ENCODE measurements around the gene ZNF200. TPM values are rescaled to one million over a fixed set of nuclear protein-coding genes. Genes with fewer than 3 reads are reported as not detected.

The ZNF200 gene
- total and polyA plus RNA-seq, 7 experiments from 2014 or later: 4.8 to 33.3 (median 16.6) TPM

DNA sequence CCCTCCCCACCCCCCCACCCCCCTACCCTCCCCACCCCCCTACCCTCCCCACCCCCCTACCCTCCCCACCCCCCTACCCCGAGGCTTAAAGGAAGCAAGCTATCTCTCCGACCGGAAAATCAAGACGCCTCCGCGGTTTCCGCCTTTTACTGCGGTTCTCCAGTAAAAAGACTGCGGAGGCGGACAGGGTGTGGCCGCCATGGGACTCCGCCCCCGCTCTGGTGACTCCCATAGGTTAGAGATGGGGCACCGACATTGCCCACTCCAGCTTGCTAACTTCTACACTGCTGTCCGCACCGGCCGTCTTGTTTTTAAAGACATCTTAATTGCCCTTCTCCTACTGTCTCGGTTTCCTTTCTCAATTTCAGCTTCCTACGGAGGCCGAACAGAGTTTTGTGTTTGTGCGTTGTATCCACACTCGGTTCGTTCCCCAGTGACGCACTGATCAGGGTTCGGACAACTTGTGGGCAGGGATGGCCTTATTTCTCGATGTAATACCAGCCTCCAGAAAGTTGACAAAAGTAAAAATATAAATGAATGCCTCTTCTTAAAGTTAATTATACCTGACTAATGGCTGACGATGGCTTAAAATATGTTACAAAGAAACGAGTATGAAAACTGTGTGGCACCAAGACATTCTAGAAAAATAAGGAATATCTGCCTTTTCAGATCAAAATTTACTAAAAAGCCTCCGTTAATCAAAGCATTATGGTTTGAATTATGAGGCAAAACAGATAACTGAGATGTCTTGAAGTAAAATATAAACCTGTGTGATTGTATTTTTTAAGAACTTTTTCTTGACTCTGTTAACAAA is 1.1 kb upstream of the ZNF200 start:
- H3K27me3 ChIP-seq (ENCODE audit: control insufficient read depth in 2 of 2, insufficient read depth in 2 of 2, low read length in 2 of 2): no peaks in the 10 kb centered on the region
- ATAC-seq: no peak
- intact Hi-C loops (cut with micrococcal nuclease): loop anchor here (1.0 to 5.0 kb wide), 8 partner anchors 21 to 264 kb away; partner anchors contain the start of genes TIGD7 (in 2 of the 2), ZNF263 (in 2 of the 2), ZNF75A (in 2 of the 2) and OR1F1 (in 1 of the 2)
- H3K27ac ChIP-seq (ENCODE audit: low read depth, low read length): no peak overlapping the region
- peak in 7 of 9 donors; percentile 6 to 75 (median 47) for DNase-seq
- Mint-ChIP-seq H3K4me1 (peaks cover 20 to 41% (median 36%) of the 10 kb centered on the region in 7 donors), H3K27me3 (peaks cover 0 to 7% (median 0%) of the 10 kb centered on the region in 5 donors), H3K4me3 (peak overlapping the region; percentile 66 to 83 (median 78)), H3K9me3 (peaks cover 0 to 20% (median 6%) of the 10 kb centered on the region in 11 donors), H3K27ac (peak overlapping the region; percentile 67 to 94 (median 88)), H3K36me3 (peaks cover 14 to 30% (median 25%) of the 10 kb centered on the region in 5 donors)
- H3K4me1 ChIP-seq (ENCODE audit: control insufficient read depth in 2 of 2, insufficient read depth in 2 of 2, low read length in 2 of 2): peaks cover 18 to 23% of the 10 kb centered on the region in 2 donors
- ChIA-PET POLR2A (interaction anchor here (1.0 to 2.2 kb wide), 14 partner anchors 17 to 101 kb away, joined by 3 to 13 read pairs (median 4); partner anchors contain the start of genes ZNF213 and ZNF263), CTCF (no interaction called here)
- no peaks in the 10 kb centered on the region for H3K9me3 ChIP-seq (ENCODE audit: control insufficient read depth in 2 of 3, low read length in 3 of 3)
- H3K36me3 ChIP-seq (ENCODE audit: control insufficient read depth in 2 of 3, insufficient read depth in 3 of 3, low read length in 3 of 3): peaks cover 6 to 33% (median 12%) of the 10 kb centered on the region in 3 experiments
- H3K4me3 ChIP-seq (ENCODE audit: low read length): no peak overlapping the region

DNA sequence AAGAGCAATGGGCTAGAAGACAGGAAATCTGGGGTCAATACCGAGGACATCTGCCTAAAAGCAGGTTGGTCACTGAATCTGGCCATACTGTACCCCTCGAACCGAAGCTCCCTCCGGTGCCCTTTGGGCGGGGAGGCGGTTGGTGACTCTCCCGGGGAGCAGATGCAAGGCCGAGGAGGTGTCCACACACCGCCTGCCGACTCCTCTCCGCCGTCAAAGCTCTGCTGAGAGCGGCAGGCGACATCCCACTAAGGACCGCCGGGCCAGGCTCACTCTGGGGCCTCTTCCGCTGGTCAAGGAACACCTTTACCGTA is 458 bp downstream of the ZNF200 start:
- ChIA-PET CTCF (interaction anchor here (1.4 kb wide), 1 partner anchor 9 kb away, joined by 3 read pairs; no protein-coding TSS in a partner anchor), POLR2A (interaction anchor here (0.7 to 4.1 kb wide), 16 partner anchors 9 to 232 kb away, joined by 3 to 35 read pairs (median 4); partner anchors contain the start of genes MEFV, ZNF174, ZNF213 and ZNF263)
- DNase-seq (peak in 2 of 9 donors; percentile 10 to 11), ATAC-seq (no peak)
- Mint-ChIP-seq H3K27me3 (peaks cover 0 to 3% (median 0%) of the 10 kb centered on the region in 5 donors), H3K4me3 (peak overlapping the region; percentile 88 to 97 (median 94)), H3K9me3 (peaks cover 5 to 30% (median 15%) of the 10 kb centered on the region in 11 donors), H3K36me3 (peaks cover 25 to 44% (median 38%) of the 10 kb centered on the region in 5 donors), H3K4me1 (peaks cover 20 to 48% (median 39%) of the 10 kb centered on the region in 7 donors), H3K27ac (peak overlapping the region; percentile 93 to 98 (median 97))
- Histone ChIP-seq H3K4me3 (ENCODE audit: low read length) (peak overlapping the region; percentile 98), H3K27me3 (ENCODE audit: control insufficient read depth in 2 of 2, insufficient read depth in 2 of 2, low read length in 2 of 2) (no peaks in the 10 kb centered on the region), H3K4me1 (ENCODE audit: control insufficient read depth in 2 of 2, insufficient read depth in 2 of 2, low read length in 2 of 2) (peaks cover 18 to 23% of the 10 kb centered on the region in 2 donors), H3K9me3 (ENCODE audit: control insufficient read depth in 2 of 3, low read length in 3 of 3) (peaks cover 0 to 4% (median 0%) of the 10 kb centered on the region in 3 experiments), H3K27ac (ENCODE audit: low read depth, low read length) (peak overlapping the region; percentile 90), H3K36me3 (ENCODE audit: control insufficient read depth in 2 of 3, insufficient read depth in 3 of 3, low read length in 3 of 3) (peaks cover 12 to 46% (median 16%) of the 10 kb centered on the region in 3 experiments)
- intact Hi-C loops (cut with micrococcal nuclease): loop anchor here (2.0 to 5.0 kb wide), 3 partner anchors 46 to 166 kb away; partner anchors contain the start of genes OR1F1 (in 2 of the 2), ZNF174 (in 1 of the 2) and ZSCAN32 (in 1 of the 2)

DNA sequence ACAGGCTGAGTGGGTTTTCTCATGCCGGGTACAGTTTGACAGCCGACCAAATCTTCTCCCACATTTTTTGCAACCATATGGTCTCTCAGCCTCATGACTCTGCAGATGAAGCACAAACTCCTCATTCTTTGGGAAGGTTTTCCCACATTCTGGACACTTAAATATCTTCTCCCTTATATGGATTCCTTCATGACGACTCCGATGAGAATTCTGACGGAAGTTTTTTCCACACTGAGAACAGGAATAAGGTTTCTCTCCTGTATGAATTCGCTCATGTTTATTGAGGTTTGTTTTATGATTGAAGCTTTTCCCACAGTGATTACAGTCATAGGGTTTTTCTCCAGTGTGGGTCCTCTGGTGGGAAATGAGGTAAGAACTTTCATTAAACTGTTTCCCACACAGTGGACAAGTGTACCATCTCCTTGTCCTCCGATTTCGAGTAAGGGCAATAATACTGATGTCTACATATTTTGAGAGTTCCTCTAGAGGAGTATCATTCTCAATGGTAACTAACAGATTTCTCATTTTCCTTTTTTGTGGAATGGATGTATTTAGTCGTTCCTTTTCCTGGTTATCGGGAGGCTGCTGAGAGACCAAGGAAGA is 10.9 kb downstream of the ZNF200 start:
- Mint-ChIP-seq H3K27me3 (no peaks in the 10 kb centered on the region), H3K36me3 (peaks cover 32 to 74% (median 64%) of the 10 kb centered on the region in 5 donors), H3K9me3 (peaks cover 13 to 86% (median 61%) of the 10 kb centered on the region in 11 donors), H3K4me1 (no peaks in the 10 kb centered on the region), H3K27ac (no peak overlapping the region), H3K4me3 (no peak overlapping the region)
- no peak overlapping the region for H3K27ac ChIP-seq (ENCODE audit: low read depth, low read length)
- ChIA-PET POLR2A (interaction anchor here (1.2 to 1.3 kb wide), 2 partner anchors 17 to 42 kb away, joined by 3 to 4 read pairs; no protein-coding TSS in a partner anchor), CTCF (interaction anchor here (0.7 kb wide), 1 partner anchor 16 kb away, joined by 4 read pairs; no protein-coding TSS in a partner anchor)
- H3K4me3 ChIP-seq (ENCODE audit: low read length): no peak overlapping the region
- intact Hi-C loops (cut with micrococcal nuclease): loop anchor here in 1 of 2 donors (1.0 kb wide), 1 partner anchor 9 kb away; no protein-coding TSS in a partner anchor
- ATAC-seq (no peak), DNase-seq (no peak)
- no peaks in the 10 kb centered on the region for H3K4me1 ChIP-seq (ENCODE audit: control insufficient read depth in 2 of 2, insufficient read depth in 2 of 2, low read length in 2 of 2)
- peaks cover 13 to 72% (median 34%) of the 10 kb centered on the region in 3 experiments for H3K9me3 ChIP-seq (ENCODE audit: control insufficient read depth in 2 of 3, low read length in 3 of 3)
- no peaks in the 10 kb centered on the region for H3K27me3 ChIP-seq (ENCODE audit: control insufficient read depth in 2 of 2, insufficient read depth in 2 of 2, low read length in 2 of 2)
- H3K36me3 ChIP-seq (ENCODE audit: control insufficient read depth in 2 of 3, insufficient read depth in 3 of 3, low read length in 3 of 3): peaks cover 9 to 56% (median 13%) of the 10 kb centered on the region in 3 experiments

DNA sequence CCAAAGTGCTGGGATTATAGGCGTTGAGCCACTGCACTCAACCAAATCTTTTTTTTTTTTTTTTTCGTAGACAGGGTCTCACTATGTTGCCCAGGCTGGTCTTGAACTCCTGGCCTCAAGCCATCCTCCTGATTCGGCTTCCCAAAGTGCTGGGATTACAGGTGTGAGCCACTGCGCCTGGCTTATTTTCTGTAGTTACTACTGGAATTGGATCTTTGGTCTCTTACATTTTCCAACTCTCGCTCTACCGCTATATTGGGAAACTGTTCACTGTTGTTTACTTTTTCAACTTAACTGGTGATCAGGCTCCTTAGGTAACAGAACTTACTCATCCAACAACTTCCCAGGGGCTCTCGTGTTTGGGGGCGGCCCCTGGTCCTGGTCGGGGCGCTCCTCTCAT is 14.1 kb downstream of the ZNF200 start:
- Histone ChIP-seq H3K4me3 (ENCODE audit: low read length) (no peak overlapping the region), H3K9me3 (ENCODE audit: control insufficient read depth in 2 of 3, low read length in 3 of 3) (peaks cover 13 to 67% (median 34%) of the 10 kb centered on the region in 3 experiments), H3K4me1 (ENCODE audit: control insufficient read depth in 2 of 2, insufficient read depth in 2 of 2, low read length in 2 of 2) (peaks cover 9 to 12% of the 10 kb centered on the region in 2 donors), H3K27me3 (ENCODE audit: control insufficient read depth in 2 of 2, insufficient read depth in 2 of 2, low read length in 2 of 2) (no peaks in the 10 kb centered on the region), H3K27ac (ENCODE audit: low read depth, low read length) (no peak overlapping the region), H3K36me3 (ENCODE audit: control insufficient read depth in 2 of 3, insufficient read depth in 3 of 3, low read length in 3 of 3) (peaks cover 9 to 30% (median 13%) of the 10 kb centered on the region in 3 experiments)
- H3K4me3 Mint-ChIP-seq: no peak overlapping the region
- ATAC-seq: no peak
- peaks cover 14 to 90% (median 60%) of the 10 kb centered on the region in 11 donors for H3K9me3 Mint-ChIP-seq
- H3K4me1 Mint-ChIP-seq: peaks cover 10 to 18% (median 15%) of the 10 kb centered on the region in 7 donors
- ChIA-PET POLR2A (interaction anchor here (0.8 to 1.5 kb wide), 3 partner anchors 10 to 44 kb away, joined by 4 to 6 read pairs (median 6); no protein-coding TSS in a partner anchor), CTCF (no interaction called here)
- no peaks in the 10 kb centered on the region for H3K27me3 Mint-ChIP-seq
- H3K36me3 Mint-ChIP-seq: peaks cover 20 to 63% (median 41%) of the 10 kb centered on the region in 5 donors
- intact Hi-C loops (cut with micrococcal nuclease): no loop called here
- DNase-seq: no peak
- H3K27ac Mint-ChIP-seq: no peak overlapping the region

DNA sequence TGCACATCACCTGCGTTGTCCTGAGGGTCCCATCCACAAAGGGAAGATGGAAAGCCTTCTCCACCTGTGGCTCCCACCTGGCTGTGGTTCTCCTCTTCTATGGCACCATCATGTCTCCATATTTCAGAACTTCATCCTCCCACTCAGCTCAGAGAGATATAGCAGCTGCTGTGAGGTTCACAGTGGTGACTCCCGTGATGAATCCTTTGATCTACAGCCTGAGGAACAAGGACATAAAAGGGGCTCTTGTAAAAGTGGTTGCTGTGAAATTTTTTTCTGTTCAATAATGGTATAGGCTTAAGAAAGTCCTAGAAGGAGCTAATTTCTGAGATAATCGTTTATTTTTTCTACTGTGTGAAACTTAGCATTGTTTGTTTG is 18.7 kb downstream of the ZNF200 start:
- peak overlapping the region; percentile 75 for H3K27ac ChIP-seq (ENCODE audit: low read depth, low read length)
- intact Hi-C loops (cut with micrococcal nuclease): loop anchor here in 1 of 2 donors (5.0 kb wide), 3 partner anchors 34 to 66 kb away; partner anchors contain the start of gene ZNF263
- peak overlapping the region; percentile 38 for H3K4me3 ChIP-seq (ENCODE audit: low read length)
- H3K9me3 Mint-ChIP-seq: peaks cover 10 to 79% (median 45%) of the 10 kb centered on the region in 11 donors
- no peaks in the 10 kb centered on the region for H3K36me3 ChIP-seq (ENCODE audit: control insufficient read depth in 2 of 3, insufficient read depth in 3 of 3, low read length in 3 of 3)
- POLR2A ChIA-PET: interaction anchor here (0.7 to 3.1 kb wide), 14 partner anchors 9 to 66 kb away, joined by 3 to 35 read pairs (median 6); partner anchors contain the start of genes OR1F1 and ZNF200
- CTCF ChIA-PET: interaction anchor here (0.6 kb wide), 1 partner anchor 406 kb away, joined by 4 read pairs; no protein-coding TSS in a partner anchor
- peak overlapping the region; percentile 69 to 88 (median 76) for H3K4me3 Mint-ChIP-seq
- no peaks in the 10 kb centered on the region for H3K27me3 Mint-ChIP-seq
- H3K27ac Mint-ChIP-seq: peak overlapping the region; percentile 96 to 100 (median 99)
- peaks cover 30 to 51% (median 39%) of the 10 kb centered on the region in 7 donors for H3K4me1 Mint-ChIP-seq
- peaks cover 8 to 55% (median 14%) of the 10 kb centered on the region in 5 donors for H3K36me3 Mint-ChIP-seq
- peaks cover 24 to 30% of the 10 kb centered on the region in 2 donors for H3K4me1 ChIP-seq (ENCODE audit: control insufficient read depth in 2 of 2, insufficient read depth in 2 of 2, low read length in 2 of 2)
- peaks cover 0 to 21% (median 6%) of the 10 kb centered on the region in 3 experiments for H3K9me3 ChIP-seq (ENCODE audit: control insufficient read depth in 2 of 3, low read length in 3 of 3)
- no peaks in the 10 kb centered on the region for H3K27me3 ChIP-seq (ENCODE audit: control insufficient read depth in 2 of 2, insufficient read depth in 2 of 2, low read length in 2 of 2)
- ATAC-seq (no peak), DNase-seq (peak in 7 of 9 donors; percentile 38 to 61 (median 49))

Data from naive thymus-derived CD4-positive, alpha-beta T cell (primary cell).